GM23338 (cell line): ENCODE measurements around the gene ERCC6.

Experiments
- CREB1 ChIP-seq: fragments of 250-450 bp; sonication (Bioruptor Pico); IDR thresholded peaks from 2 replicates; pipeline ENCODE4 v1.5.0; 2020; ENCODE audit warnings: low read depth, mild to moderate bottlenecking, moderate library complexity
- CTCF ChIP-seq, 2 experiments: fragments of 200-600 bp in 1 of 2; sonication (generic) in 1 of 2; conservative IDR thresholded peaks; 2 replicates each; pipeline versions ENCODE4 v1.5.1 to v1.6.1; 2016 to 2017; ENCODE audit warnings: antibody characterized with exemption in 2 of 2, low read depth in 2 of 2, mild to moderate bottlenecking in 2 of 2, moderate library complexity in 1 of 2
- EZH2 ChIP-seq: fragments of 200-600 bp; sonication (generic); IDR thresholded peaks from one replicate; pipeline ENCODE4 v1.8.0; 2017; ENCODE audit warnings: antibody characterized with exemption, mild to moderate bottlenecking, low read depth; ENCODE audit not compliant: unreplicated experiment
- EZH2phosphoT487 ChIP-seq: fragments of 200-600 bp; sonication (generic); IDR thresholded peaks from one replicate; pipeline ENCODE4 v1.8.1; 2018; ENCODE audit warnings: antibody characterized with exemption; ENCODE audit not compliant: unreplicated experiment
- JUNB ChIP-seq: IDR thresholded peaks from one replicate; pipeline ENCODE4 v1.6.1; 2016; ENCODE audit warnings: antibody characterized with exemption; ENCODE audit not compliant: unreplicated experiment
- NANOG ChIP-seq: IDR thresholded peaks from 2 replicates; pipeline ENCODE4 v1.6.1; 2016; ENCODE audit warnings: antibody characterized with exemption, borderline replicate concordance
- POLR2AphosphoS5 ChIP-seq: IDR thresholded peaks from 2 replicates; pipeline ENCODE4 v1.6.1; 2016; ENCODE audit warnings: antibody characterized with exemption, low read depth
- REST ChIP-seq: IDR thresholded peaks from one replicate; pipeline ENCODE4 v1.6.1; 2018; ENCODE audit warnings: antibody characterized with exemption; ENCODE audit not compliant: unreplicated experiment
- ZNF114 ChIP-seq: fragments of 250-450 bp; sonication (Bioruptor Pico); IDR thresholded peaks from 2 replicates; pipeline ENCODE4 v1.5.0; 2020; ENCODE audit warnings: mild to moderate bottlenecking, moderate library complexity

GRCh38 chr10:49585387-49585786 lies 46.5 kb upstream of the ERCC6 start:
- TF ChIP-seq EZH2, result no peak
- no peak for TF ChIP-seq CTCF (conservative IDR thresholded peaks at IDR 0.05; ENCODE audit: low read depth in 2 of 2)
- no peak for TF ChIP-seq ZNF114
- TF ChIP-seq REST, result no peak
- no peak for TF ChIP-seq JUNB
- no peak for TF ChIP-seq EZH2phosphoT487
- TF ChIP-seq POLR2AphosphoS5, result no peak
- TF ChIP-seq NANOG, result no peak
- no peak for TF ChIP-seq CREB1 (CRISPR knock-in tag)
